ENCODE data around the gene SDK1. TPM values are rescaled to one million over a fixed set of nuclear protein-coding genes. Genes with fewer than 3 reads are reported as not detected.

SDK1 gene
- total RNA-seq, 1 donor: 0.43 TPM

GRCh38 chr7:3345699-3346481 is 44.8 kb downstream of the SDK1 start:
- no peak for DNase-seq (ENCODE audit: low read depth)
- TF ChIP-seq CTCF (IDR thresholded peaks at IDR 0.05; ENCODE audit: insufficient read depth, low read depth, low read length): no peak
- no peak overlapping the region for H3K4me3 ChIP-seq (ENCODE audit: low read depth, low read length)

GRCh38 chr7:3349126-3349525 is 48.1 kb downstream of the SDK1 start:
- TF ChIP-seq CTCF (IDR thresholded peaks at IDR 0.05; ENCODE audit: insufficient read depth, low read depth, low read length): no peak
- DNase-seq (ENCODE audit: low read depth): no peak
- no peak overlapping the region for H3K4me3 ChIP-seq (ENCODE audit: low read depth, low read length)

GRCh38 chr7:3356173-3356572 is 55.1 kb downstream of the SDK1 start:
- TF ChIP-seq CTCF (IDR thresholded peaks at IDR 0.05; ENCODE audit: insufficient read depth, low read depth, low read length): no peak
- no peak for DNase-seq (ENCODE audit: low read depth)
- no peak overlapping the region for H3K4me3 ChIP-seq (ENCODE audit: low read depth, low read length)

GRCh38 chr7:3358991-3359390 is 57.9 kb downstream of the SDK1 start:
- no peak overlapping the region for H3K4me3 ChIP-seq (ENCODE audit: low read depth, low read length)
- no peak for DNase-seq (ENCODE audit: low read depth)
- TF ChIP-seq CTCF (IDR thresholded peaks at IDR 0.05; ENCODE audit: insufficient read depth, low read depth, low read length): no peak

GRCh38 chr7:3367261-3367660 is 66.2 kb downstream of the SDK1 start:
- no peak for TF ChIP-seq CTCF (IDR thresholded peaks at IDR 0.05; ENCODE audit: insufficient read depth, low read depth, low read length)
- no peak for DNase-seq (ENCODE audit: low read depth)
- no peak overlapping the region for H3K4me3 ChIP-seq (ENCODE audit: low read depth, low read length)

- peak; percentile 7 for TF ChIP-seq CTCF (IDR thresholded peaks at IDR 0.05; ENCODE audit: insufficient read depth, low read depth, low read length)
- DNase-seq (ENCODE audit: low read depth): no peak
- no peak overlapping the region for H3K4me3 ChIP-seq (ENCODE audit: low read depth, low read length)
These were observed 69.2 kb downstream of the SDK1 start for GRCh38 chr7:3370068-3370830.
